Measurements from ENCODE around the gene GNA15.
A peak's percentile ranks its signal among the peaks of the same experiment; 100 is the strongest.
"Not testable (repeated sequence)": the region's sequence is repeated elsewhere in the genome, so short reads cannot be mapped to it uniquely, and the experiment has no call there.

Gene GNA15

DNA sequence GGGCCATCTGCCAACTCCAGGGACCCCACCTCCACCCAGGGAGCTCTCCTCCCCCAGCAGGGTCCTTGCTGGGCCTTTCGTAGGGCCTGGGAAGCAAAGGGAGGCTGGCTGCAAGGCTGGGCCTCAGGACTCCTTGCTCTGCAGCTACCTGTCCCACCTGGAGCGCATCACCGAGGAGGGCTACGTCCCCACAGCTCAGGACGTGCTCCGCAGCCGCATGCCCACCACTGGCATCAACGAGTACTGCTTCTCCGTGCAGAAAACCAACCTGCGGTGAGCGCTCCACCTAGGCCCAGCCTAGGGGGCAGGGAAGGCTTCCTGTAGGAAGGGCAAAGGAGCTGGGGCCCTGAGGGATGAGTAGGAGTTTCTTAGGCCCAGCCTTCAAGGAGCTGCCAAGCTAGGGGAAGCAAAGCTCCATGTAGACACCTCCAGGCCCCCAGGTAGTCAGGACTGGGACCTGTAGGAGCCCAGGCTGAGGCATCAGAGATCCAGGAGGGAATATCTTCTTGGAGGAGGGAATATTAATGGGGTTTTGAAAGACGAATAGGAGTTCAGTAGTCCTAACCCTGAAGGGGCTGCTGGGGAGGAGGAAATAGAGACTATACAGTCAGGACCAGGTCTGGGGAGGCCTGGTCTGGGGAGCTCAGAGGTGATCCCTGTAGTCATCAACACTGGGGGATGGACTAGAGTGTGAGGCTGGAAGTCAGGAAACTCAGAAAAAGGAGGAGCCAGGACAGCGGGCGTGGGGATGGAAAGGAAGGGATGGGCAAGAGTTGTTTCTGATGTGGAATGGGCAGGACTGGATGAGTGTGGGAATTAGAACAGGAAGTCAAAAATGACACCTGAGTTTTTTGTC lies 16.0 kb downstream of the GNA15 start:
- no peak for DNase-seq

DNA sequence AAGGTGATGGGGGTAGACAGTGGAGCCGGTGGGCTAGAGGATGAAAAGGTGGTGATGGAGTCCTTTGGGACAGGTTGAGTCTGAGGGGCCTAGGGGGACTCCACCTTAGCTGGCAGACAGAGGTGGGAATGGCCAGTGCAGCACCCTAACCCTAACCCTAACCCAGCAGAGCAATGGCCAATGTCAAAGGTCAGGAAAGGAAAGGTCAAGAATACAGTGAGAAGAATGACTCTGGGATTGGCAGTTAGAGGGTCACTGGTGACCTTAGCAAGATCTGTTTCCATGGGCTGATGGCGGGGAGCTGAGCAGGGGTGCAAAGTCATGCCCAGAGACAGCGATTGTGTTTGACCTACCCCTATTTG lies 16.6 kb downstream of the GNA15 start:
- DNase-seq, result no peak

DNA sequence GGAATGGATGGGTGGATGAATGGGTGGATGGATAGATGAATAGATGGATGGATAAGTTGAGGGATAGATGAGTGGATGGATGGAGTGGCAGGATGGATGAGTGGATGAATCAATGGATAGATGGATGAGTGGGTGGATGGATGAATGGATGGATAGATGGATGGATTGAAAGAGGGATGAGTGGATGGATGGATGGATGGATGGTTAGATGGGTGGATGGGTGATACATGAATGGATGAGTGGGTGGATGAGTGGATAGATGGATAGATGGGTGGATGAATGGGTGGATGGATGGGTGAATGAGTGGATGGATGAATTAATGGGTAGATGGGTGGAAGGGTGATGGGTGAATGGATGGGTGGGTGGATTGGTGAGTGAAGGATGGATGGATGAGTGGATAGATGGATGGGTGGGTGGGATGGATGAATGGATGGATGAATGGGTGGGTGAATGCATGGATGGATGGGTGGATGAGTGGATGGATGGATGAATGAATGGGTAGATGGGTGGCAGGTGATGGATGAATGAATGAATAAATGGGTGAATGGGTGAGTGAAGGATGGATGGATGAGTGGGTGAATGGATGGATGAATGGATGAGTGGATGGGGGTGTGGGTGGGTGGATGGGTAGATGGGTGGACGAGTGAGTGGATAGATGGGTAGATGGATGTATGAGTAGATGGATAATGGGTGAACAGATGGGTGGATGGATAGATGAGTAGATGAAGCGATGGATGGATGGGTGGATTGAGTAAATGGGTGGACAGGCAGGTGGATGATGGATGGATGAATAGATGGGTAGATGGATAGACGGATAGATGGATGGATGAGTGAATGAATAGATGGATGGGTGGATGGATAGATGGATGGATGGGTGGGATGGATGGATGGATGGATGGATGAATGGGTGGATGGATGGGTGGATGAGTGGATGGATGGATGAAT lies 17.7 kb downstream of the GNA15 start:
- no peak for DNase-seq

DNA sequence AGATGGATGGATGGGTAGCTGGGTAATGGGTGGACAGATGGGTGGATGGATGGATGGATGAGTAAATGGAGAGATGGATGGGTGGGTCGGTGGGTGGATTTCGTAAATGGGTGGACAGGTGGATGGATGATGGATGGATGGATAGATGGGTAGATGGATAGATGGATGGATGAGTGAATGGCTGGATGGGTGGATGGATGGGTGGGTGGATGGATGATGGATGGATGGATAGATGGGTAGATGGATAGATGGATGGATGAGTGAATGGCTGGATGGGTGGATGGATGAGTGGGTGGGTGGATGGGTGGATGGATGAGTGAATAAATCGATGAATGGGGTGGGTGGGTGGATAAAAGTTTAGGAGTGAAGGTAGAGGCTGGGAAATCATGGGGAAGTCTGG lies 18.6 kb downstream of the GNA15 start:
- not testable (repeated sequence) for DNase-seq

DNA sequence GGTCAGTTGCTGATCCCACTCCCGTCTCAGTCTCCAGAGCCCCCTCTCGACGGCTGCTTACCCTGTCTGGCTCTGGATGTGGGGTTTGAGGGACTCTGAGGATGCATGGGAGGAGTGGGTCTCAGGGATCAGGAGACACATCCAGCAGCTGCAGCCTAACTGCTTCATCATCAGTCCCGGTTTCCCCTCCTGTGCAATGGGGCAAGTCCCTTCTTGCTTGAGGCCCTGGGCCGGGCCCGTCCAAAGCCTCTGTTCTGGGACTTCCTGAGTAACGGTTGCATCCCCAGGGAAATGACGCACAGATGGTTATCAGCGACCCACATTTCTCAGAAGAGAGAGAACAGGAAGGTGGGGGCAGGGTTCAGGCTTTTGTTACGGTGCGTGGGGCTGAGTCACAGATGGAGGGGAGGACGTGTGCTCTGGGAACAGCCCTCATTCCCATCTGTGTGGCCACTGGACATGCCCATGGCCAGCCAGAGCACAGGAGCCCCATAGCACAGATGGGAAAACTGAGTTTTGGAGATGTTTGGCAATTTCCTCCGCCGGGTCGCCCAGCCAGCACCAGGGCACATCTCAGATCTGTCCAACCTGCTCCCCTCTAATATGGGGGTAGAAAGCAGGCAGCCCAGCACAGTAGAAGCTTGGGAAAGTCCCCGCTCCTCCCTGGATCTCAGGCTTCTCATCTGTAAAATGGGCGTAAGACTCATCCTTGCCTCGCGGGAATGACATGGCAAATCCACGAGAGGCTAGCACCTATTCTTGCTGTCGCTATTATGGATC lies 19.3 kb downstream of the GNA15 start:
- DNase-seq, result no peak

DNA sequence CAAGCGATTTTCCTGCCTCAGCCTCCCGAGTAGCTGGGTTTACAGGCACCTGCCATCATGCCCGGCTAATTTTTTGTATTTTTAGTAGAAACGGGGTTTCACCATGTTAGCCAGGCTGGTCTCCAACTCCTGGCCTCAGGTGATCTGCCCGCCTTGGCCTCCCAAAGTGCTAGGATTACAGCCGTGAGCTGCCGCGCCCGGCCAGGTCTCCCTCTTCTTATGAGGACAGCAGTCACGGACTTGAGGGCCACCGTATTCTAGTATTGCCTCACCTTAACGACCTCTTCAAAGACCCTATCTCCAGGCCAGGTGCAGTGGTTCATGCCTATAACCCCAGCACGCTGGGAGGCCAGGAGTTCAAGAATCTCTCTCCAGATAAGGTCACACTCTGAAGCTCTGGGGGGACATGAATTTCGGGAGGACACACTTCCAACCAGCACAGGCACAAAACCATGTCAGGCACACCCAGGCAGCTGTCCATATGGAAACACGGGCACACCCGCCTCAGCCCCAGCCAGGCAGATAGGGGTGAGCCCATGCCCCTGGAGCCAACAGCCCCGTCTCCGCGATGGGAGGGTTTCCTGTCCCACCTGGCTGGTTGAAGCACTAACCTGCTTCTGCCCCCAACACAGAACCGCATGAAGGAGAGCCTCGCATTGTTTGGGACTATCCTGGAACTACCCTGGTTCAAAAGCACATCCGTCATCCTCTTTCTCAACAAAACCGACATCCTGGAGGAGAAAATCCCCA lies 21.4 kb downstream of the GNA15 start:
- no peak for DNase-seq

DNA sequence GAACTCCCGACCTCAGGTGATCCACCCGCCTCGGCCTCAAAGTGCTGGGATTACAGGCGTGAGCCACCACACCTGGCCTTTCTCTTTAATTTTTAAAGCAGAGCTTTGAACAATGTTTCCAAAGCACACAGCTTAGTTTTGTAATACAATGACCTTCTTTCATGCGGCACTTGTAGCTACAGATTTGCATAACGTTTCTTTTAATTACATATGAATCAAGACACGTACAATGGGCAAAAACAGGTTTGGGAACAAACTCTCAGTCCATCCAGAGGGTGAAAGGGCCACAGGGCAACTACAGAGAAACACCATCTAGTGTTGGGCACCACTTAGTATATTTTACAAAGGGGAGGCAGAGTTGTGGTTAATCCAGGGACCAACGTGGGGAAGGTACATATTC lies 23.7 kb downstream of the GNA15 start:
- no peak for DNase-seq

DNA sequence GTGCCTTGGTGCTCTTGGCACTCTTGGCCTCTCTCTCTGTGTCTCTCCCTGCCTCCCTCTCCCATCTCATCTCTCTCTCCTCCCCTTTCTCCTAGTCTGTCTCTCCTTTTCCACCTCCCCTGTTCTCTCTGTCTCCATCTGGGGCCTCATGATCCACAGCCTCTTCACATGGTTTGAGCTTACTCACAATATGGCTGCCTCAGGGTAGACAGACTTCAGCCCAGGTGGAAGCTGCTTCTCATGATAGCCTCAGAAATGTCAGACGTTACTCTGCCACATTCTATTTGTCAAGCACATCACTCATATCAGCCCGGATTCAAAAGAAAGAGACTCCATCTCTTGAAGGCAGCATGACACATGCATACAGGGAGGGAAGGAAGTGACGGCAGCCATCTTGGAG lies 24.4 kb downstream of the GNA15 start:
- DNase-seq, result no peak

DNA sequence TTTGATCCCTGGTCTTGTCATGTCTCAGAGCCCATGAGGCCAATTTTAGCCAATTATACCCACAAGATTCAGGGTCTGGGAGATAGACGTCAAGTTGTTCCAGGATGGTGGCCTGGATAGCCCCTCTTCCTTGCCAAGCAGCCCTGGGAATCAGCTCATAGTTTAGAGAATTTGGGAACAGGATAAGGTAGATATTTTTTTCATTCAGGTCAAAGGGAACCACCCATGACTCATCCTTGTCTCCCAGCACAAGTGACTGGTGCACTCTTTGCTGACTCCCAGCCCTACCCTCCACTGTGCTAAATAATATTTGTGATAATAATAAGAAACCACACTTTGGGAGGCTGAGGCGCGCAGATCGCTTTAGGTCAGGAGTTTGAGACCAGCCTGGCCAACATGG lies 25.6 kb downstream of the GNA15 start:
- no peak for DNase-seq

DNA sequence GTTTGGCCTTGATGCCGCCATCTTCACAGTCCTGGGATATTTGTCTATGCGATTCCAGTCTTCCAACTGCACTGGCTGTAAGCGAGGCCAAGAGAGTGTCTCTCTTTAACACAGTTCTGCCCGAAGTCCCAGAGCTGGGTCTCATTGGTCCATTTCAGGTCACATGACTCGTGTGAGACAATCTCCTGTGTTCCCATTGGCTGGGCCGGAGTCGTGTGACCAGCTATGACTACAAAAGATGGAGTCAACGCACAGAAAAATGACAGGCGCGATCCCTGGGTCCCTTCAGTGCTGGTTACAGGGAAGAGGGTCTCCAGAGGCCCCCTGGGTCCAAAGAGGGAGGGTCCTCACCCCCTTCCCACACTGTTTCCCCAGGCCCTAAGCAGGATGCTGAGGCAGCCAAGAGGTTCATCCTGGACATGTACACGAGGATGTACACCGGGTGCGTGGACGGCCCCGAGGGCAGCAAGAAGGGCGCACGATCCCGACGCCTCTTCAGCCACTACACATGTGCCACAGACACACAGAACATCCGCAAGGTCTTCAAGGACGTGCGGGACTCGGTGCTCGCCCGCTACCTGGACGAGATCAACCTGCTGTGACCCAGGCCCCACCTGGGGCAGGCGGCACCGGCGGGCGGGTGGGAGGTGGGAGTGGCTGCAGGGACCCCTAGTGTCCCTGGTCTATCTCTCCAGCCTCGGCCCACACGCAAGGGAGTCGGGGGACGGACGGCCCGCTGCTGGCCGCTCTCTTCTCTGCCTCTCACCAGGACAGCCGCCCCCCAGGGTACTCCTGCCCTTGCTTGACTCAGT lies 26.8 kb downstream of the GNA15 start:
- no peak for DNase-seq

DNA sequence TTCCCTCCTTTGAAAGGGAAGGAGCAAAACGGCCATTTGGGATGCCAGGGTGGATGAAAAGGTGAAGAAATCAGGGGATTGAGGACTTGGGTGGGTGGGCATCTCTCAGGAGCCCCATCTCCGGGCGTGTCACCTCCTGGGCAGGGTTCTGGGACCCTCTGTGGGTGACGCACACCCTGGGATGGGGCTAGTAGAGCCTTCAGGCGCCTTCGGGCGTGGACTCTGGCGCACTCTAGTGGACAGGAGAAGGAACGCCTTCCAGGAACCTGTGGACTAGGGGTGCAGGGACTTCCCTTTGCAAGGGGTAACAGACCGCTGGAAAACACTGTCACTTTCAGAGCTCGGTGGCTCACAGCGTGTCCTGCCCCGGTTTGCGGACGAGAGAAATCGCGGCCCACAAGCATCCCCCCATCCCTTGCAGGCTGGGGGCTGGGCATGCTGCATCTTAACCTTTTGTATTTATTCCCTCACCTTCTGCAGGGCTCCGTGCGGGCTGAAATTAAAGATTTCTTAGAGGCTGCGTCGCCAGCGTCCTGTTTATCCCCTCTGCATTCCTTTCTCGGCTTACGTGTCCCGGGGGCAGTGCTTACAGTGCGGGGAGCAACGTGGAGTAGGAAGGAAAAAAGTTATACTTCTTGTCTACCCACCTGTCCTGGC lies 27.5 kb downstream of the GNA15 start:
- DNase-seq, result peak; percentile 11

DNA sequence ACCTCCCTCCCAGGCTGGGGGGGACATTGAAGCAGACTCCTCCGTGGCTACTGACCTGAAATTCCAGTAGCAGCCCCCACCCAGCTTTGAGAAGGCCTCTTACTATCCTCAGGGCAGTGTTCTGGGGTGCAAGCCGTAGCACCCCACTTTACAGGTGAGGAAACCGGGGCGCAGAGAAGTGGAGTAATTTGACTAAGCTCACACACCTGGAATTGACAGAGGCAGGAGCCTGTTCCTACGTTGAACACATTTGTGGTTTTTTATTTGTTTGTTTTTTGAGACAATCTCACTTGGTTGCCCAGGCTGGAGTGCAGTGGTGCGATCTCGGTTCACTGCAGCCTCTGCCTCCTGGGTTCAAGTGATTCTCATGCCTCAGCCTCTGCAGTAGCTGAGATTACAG lies 28.1 kb downstream of the GNA15 start:
- DNase-seq, result no peak

DNA sequence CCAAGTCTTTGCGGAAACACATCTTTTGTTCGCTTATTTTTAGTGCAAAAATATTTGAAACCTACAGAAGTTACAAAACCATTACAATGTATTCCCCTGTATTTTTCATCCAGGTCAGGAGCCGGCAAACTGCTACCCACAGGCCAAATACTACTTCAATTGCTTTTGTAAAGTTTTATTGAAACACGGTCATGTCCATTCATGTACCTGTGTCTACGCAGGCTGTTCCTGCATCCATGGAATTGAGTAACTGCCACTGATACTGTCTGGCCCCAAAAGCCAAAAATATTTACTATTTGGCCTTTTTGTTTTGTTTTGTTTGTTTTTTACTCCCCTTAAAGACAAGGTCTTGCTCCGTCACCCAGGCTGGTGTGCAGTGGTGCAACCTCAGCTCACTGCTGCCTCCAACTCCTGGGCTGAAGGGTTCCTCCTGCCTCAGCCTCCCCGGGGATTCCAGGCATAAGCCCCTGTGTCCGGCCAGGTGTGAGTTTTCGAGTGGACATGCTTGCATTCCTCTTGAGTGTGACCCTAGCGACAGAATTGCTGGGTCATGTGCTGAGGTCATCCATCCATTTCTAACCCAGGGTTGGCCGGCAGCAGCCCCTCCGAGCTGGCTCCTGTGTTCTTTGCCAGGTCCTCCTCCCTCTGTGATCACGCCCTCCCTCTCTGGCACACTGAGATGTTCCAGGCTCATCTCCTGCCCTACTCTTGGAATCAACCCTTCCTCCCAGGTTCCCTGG lies 31.9 kb downstream of the GNA15 start:
- DNase-seq, result no peak

DNA sequence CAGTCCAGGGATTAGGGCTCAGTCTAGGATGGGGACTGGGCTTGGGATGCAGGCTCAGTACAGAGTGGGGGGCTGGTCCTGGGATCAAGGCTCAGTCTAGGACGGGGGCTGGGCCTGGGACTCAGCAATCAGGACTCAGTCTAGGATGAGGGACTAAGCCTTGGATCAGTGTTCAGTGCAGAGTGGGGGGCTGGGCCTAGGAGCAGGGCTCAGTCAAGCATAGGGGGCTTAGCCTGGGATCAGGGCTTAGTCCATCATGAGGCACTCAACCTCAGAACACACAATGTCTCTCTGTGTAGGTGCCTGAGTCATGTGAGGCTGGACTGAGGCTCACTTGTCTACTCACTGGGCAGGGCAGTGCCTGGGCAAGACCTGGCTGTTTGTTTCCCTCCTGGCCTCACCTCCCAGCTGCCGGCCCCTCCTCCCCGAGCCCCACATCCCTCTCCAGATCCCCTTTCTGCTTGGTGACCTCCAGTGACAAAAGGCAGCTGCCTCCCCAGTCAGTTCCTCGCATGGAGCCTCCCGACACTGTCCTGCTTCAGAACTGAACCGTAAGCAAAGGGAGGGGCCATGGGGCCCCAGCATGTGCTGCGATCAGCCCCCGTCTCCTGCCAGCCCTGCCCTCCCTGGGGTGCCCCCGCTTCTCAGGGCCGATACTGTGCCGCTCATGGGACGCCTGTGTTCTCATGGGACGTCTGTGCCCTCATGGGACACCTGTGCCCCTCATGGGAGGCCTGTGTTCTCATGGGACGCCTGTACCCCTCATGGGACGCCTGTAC lies 36.2 kb downstream of the GNA15 start:
- DNase-seq, result no peak

DNA sequence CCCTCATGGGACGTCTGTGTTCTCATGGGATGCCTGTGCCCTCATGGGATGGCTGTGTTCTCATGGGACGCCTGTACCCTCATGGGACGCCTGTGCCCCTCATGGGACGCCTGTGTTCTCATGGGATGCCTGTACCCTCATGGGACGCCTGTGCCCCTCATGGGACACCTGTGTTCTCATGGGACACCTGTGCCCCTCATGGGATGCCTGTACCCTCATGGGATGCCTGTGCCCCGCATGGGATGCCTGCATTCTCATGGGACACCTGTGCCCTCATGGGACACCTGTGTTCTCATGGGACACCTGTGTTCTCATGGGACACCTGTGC lies 36.8 kb downstream of the GNA15 start:
- DNase-seq, result not testable (repeated sequence)

DNA sequence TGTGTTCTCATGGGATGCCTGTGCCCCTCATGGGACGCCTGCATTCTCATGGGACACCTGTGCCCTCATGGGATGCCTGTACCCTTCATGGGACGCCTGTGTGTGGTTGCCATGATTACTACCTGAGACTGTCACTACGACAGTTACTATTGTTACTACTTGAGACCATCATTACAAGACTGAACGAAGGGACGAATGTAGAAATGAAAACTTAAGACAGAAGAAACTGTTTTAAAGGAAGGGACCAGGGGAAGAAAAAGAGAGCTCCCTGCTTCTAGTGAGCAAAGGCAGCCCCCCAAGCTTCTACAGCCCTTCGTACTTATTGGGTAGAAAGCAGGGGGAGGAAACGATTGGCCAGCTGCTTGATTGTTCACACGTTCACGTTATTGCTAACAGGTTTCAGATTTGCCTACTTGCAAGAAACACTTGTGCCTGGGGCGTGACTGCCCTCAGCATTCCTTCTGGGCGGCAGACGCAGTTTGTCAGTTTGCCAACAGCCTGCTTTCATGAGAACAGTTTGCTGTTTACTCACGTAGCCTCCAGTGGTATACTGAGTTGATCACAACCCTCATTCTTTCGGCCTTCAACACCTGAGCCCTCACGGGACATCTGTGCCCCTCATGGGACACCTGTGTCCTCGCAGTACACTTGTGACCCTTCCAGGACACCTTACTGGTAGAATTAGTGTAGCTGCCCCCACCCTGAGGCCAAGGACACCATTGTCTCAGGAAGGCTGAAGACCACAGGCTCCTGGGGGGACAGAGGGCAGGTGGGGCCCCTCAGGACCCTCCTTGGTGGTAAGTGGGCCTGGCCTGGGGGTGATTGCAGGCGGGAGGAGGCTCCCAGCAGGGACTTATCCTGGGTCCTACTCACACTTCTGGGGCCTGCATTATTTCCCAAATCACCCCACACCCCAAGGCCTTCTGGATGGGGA lies 40.2 kb downstream of the GNA15 start:
- no peak for DNase-seq

DNA sequence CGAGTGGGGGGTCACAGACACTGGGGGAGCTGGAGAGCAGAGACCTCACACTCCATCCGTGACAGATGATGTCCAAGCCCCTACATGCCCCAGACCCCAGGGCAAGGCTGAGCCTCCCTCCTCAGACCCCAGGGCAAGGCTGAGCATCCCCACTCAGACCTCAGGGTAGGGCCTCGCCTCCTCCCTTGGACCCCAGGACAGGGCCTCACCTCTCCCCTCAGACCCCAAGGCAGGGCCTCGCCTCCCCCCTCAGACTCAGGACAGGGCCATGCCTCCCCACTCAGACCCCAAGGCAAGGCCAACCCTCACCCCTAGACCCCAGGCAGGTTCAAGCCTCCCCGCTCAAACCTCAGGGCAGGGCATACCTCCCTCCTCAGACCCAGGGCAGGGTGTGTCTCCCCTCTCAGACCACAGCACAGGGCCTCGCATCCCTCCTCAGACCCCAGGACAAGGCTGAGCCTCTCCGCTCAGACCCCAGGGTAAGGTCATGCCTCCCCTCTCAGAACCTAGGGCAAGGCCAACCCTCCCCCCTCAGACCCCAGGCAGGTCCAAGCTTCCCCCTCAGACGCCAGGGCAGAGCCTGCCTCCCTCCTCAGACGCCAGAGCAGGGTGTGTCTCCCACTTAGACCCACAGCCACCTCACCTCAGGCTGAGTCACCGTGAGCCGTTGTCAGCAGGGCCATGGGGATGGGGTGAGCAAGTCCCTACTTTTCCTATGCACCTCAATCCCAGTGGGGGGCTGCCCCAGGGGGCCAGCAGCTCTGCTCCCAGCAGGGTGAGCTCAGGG lies 41.1 kb downstream of the GNA15 start:
- DNase-seq, result no peak
